Measurements from ENCODE around the gene TOMM6.

The TOMM6 gene

DNA sequence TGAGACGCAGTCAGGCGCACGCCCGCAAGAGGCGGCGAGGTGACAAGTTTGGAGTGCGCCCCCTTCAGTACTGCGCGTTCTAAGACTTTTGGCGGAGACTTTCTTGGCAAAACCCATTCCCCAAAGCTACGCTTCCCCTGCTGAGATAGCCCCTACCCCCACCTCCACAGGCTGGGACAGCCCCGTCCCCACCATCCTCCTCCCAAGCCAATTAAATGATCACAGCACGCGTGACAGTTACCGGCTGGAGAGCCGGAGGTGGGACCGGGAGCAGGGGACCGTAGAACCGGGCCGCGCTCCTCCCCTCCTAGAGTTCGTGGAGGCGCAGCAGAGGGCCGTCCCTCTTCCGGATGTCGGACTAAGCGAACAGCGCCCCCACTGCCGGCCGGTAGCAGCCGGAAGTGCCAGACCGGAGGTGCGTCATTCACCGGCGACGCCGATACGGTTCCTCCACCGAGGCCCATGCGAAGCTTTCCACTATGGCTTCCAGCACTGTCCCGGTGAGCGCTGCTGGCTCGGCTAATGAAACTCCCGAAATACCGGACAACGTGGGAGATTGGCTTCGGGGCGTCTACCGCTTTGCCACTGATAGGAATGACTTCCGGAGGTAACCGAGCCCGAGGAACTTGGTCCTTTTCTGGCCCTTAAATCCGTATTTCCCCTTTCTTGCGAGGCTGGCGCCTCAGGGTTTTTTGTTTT, at the start of gene TOMM6:
Gene TOMM6, plus strand, starts transcription at position 476 of the 699 bp plus-strand sequence. Its CDS starts 4 bp downstream, at position 480.
- Histone ChIP-seq H3K9ac (ENCODE audit: insufficient read length) (peak within 1 kb of the TSS; percentile 93), H3K9me3 (ENCODE audit: low read depth, low read length) (no peaks in the 10 kb centered on the region), H3K4me3 (peak within 1 kb of the TSS; percentile 84), H3K27ac (peak within 1 kb of the TSS; percentile 86), H3K36me3 (ENCODE audit: insufficient read depth, low read length) (peaks cover 35% of the 10 kb centered on the region)
- peak; percentile 94 for TF ChIP-seq POLR2AphosphoS5 (IDR thresholded peaks at IDR 0.05; ENCODE audit: borderline replicate concordance, low read depth, low read length)
- no peak for TF ChIP-seq FOXP2 (optimal IDR thresholded peaks at IDR 0.05; ENCODE audit: control extremely low read depth, extremely low read length, insufficient read depth)
- no peak for TF ChIP-seq EZH2 (IDR thresholded peaks at IDR 0.05)
- peak; percentile 70 for DNase-seq (ENCODE audit: low read depth, low spot score)

- Histone ChIP-seq H3K36me3 (ENCODE audit: insufficient read depth, low read length) (no peaks in the 10 kb centered on the region), H3K9me3 (ENCODE audit: low read depth, low read length) (no peaks in the 10 kb centered on the region), H3K9ac (ENCODE audit: insufficient read length) (no peak overlapping the region), H3K4me3 (no peak overlapping the region), H3K27ac (no peak overlapping the region)
- DNase-seq (ENCODE audit: low read depth, low spot score), result no peak
- TF ChIP-seq EZH2 (IDR thresholded peaks at IDR 0.05), result no peak
- TF ChIP-seq POLR2AphosphoS5 (IDR thresholded peaks at IDR 0.05; ENCODE audit: borderline replicate concordance, low read depth, low read length), result no peak
- no peak for TF ChIP-seq FOXP2 (optimal IDR thresholded peaks at IDR 0.05; ENCODE audit: control extremely low read depth, extremely low read length, insufficient read depth)
Measured at GRCh38 chr6:41739041-41739440, 48.5 kb upstream of the TOMM6 start.

- Histone ChIP-seq H3K27ac (no peak overlapping the region), H3K36me3 (ENCODE audit: insufficient read depth, low read length) (no peaks in the 10 kb centered on the region), H3K9me3 (ENCODE audit: low read depth, low read length) (no peaks in the 10 kb centered on the region), H3K9ac (ENCODE audit: insufficient read length) (no peak overlapping the region), H3K4me3 (no peak overlapping the region)
- no peak for TF ChIP-seq POLR2AphosphoS5 (IDR thresholded peaks at IDR 0.05; ENCODE audit: borderline replicate concordance, low read depth, low read length)
- TF ChIP-seq EZH2 (IDR thresholded peaks at IDR 0.05), result no peak
- TF ChIP-seq FOXP2 (optimal IDR thresholded peaks at IDR 0.05; ENCODE audit: control extremely low read depth, extremely low read length, insufficient read depth), result no peak
- no peak for DNase-seq (ENCODE audit: low read depth, low spot score)
Measured at GRCh38 chr6:41740366-41741162, 46.9 kb upstream of the TOMM6 start.

GRCh38 chr6:41741625-41742490, 45.6 kb upstream of the TOMM6 start:
- Histone ChIP-seq H3K9me3 (ENCODE audit: low read depth, low read length) (no peaks in the 10 kb centered on the region), H3K9ac (ENCODE audit: insufficient read length) (no peak overlapping the region), H3K36me3 (ENCODE audit: insufficient read depth, low read length) (no peaks in the 10 kb centered on the region), H3K27ac (no peak overlapping the region), H3K4me3 (no peak overlapping the region)
- no peak for TF ChIP-seq FOXP2 (optimal IDR thresholded peaks at IDR 0.05; ENCODE audit: control extremely low read depth, extremely low read length, insufficient read depth)
- TF ChIP-seq POLR2AphosphoS5 (IDR thresholded peaks at IDR 0.05; ENCODE audit: borderline replicate concordance, low read depth, low read length), result no peak
- TF ChIP-seq EZH2 (IDR thresholded peaks at IDR 0.05), result no peak
- DNase-seq (ENCODE audit: low read depth, low spot score), result no peak

- Histone ChIP-seq H3K27ac (no peak overlapping the region), H3K9ac (ENCODE audit: insufficient read length) (no peak overlapping the region), H3K9me3 (ENCODE audit: low read depth, low read length) (no peaks in the 10 kb centered on the region), H3K4me3 (no peak overlapping the region), H3K36me3 (ENCODE audit: insufficient read depth, low read length) (no peaks in the 10 kb centered on the region)
- DNase-seq (ENCODE audit: low read depth, low spot score), result no peak
- no peak for TF ChIP-seq POLR2AphosphoS5 (IDR thresholded peaks at IDR 0.05; ENCODE audit: borderline replicate concordance, low read depth, low read length)
- TF ChIP-seq EZH2 (IDR thresholded peaks at IDR 0.05), result no peak
- no peak for TF ChIP-seq FOXP2 (optimal IDR thresholded peaks at IDR 0.05; ENCODE audit: control extremely low read depth, extremely low read length, insufficient read depth)
Measured at GRCh38 chr6:41743406-41744235, 43.9 kb upstream of the TOMM6 start.

DNA sequence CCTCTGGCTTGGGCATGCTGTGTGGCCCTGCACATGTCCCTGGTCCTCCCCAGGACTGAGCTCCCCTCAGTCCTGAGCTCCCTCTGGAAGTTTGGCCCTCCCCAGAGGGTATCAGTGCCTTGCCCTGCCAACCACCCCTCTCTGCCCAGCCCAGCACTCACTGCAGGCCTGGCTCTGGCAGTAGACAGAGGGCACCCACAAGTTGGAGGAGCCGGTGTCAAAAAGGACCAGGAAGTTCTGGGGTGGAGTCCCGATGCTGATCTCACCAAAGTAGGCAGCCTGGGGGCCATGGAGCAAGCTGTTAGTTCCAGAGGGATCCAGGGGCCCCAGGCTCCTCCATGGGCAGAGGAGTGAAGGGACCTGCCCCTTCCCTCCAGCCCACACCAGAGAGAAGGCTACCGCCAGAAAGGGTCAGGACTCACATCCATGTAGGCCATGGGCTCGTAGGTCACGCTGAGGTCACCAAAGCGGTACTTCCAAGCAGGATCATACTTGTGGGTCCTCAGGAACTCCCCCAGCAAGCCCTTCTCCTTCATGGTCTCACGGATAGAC, 43.2 kb upstream of the TOMM6 start:
- DNase-seq (ENCODE audit: low read depth, low spot score), result no peak

GRCh38 chr6:41746107-41746506, 41.4 kb upstream of the TOMM6 start:
- TF ChIP-seq EZH2 (IDR thresholded peaks at IDR 0.05) (no peak), POLR2AphosphoS5 (IDR thresholded peaks at IDR 0.05; ENCODE audit: borderline replicate concordance, low read depth, low read length) (no peak), FOXP2 (optimal IDR thresholded peaks at IDR 0.05; ENCODE audit: control extremely low read depth, extremely low read length, insufficient read depth) (no peak)
- Histone ChIP-seq H3K27ac (no peak overlapping the region), H3K4me3 (no peak overlapping the region), H3K9ac (ENCODE audit: insufficient read length) (no peak overlapping the region), H3K36me3 (ENCODE audit: insufficient read depth, low read length) (no peaks in the 10 kb centered on the region), H3K9me3 (ENCODE audit: low read depth, low read length) (no peaks in the 10 kb centered on the region)
- no peak for DNase-seq (ENCODE audit: low read depth, low spot score)

More for the DNA sequence above, 43.2 kb upstream of the TOMM6 start:
- no peak overlapping the region for H3K9ac ChIP-seq (ENCODE audit: insufficient read length)
- H3K9me3 ChIP-seq (ENCODE audit: low read depth, low read length), result no peaks in the 10 kb centered on the region
- no peak for TF ChIP-seq FOXP2 (optimal IDR thresholded peaks at IDR 0.05; ENCODE audit: control extremely low read depth, extremely low read length, insufficient read depth)
- TF ChIP-seq EZH2 (IDR thresholded peaks at IDR 0.05), result no peak
- no peak for TF ChIP-seq POLR2AphosphoS5 (IDR thresholded peaks at IDR 0.05; ENCODE audit: borderline replicate concordance, low read depth, low read length)
- no peak overlapping the region for H3K27ac ChIP-seq
- H3K4me3 ChIP-seq, result no peak overlapping the region
- no peaks in the 10 kb centered on the region for H3K36me3 ChIP-seq (ENCODE audit: insufficient read depth, low read length)

Measured in SK-N-MC (cell line).